HepG2 (cell line): Measurements from ENCODE around the gene IRX2. TPM values are rescaled to one million over a fixed set of nuclear protein-coding genes. Genes with fewer than 3 reads are reported as not detected.

ENCODE experiments used
- ATAC-seq: fragments of 200-7000 bp; cut with Tn5 transposase; 3 replicates; pipeline ENCODE4 v1.9.1; 2020; ENCODE audit warnings: mild to moderate bottlenecking, moderate library complexity
- BruUV-seq: library from RNA; stranded (reverse); fragments of 400-500 nt; replicated peaks from 2 replicates; lab custom pipeline; 2021; lab: Mats Ljungman, UMichigan
- CTCF ChIA-PET: fragments of 300-600 bp; formaldehyde crosslinking; extraction: SDS; loops from one replicate; lab custom pipeline; 2021; ENCODE audit warnings: low total read pairs, inconsistent platforms, low intra/inter-chr PET ratio; lab: Yijun Ruan, JAX
- POLR2A ChIA-PET: fragments of 350-600 bp; sonication (Branson Sonifier 250); formaldehyde crosslinking; loops from one replicate; lab custom pipeline; 2020; ENCODE audit warnings: antibody characterized with exemption, inconsistent platforms; lab: Yijun Ruan, JAX
- DNase-seq: peaks from one replicate; pipeline ENCODE4 v3.0.0-alpha.2; 2015; ENCODE audit warnings: low spot score
- FAIRE-seq: peaks from 3 replicates; lab custom pipeline; 2011; peaks lifted over from hg19 to GRCh38; lab: Jason Lieb, UNC
- H2AFZ ChIP-seq: one replicate; pipeline ENCODE4 v1.6.1; 2011; ENCODE audit warnings: low read length, inconsistent platforms
- H3K27ac ChIP-seq: fragments of 300-600 bp; 3 replicates; pipeline ENCODE4 v1.8.0; 2011; ENCODE audit warnings: mixed run types, mild to moderate bottlenecking, mixed read lengths, low read length, inconsistent platforms; ENCODE audit not compliant: insufficient read depth; ENCODE audit errors: extremely low read length
- H3K27me3 ChIP-seq, 2 experiments: fragments of 200-600 bp in 1 of 2; 2 replicates in 1 of 2; 3 replicates in 1 of 2; pipeline versions ENCODE4 v1.6.0 to v1.8.0; 2011; ENCODE audit warnings: low read length in 2 of 2, mild to moderate bottlenecking in 2 of 2, moderate library complexity in 2 of 2, inconsistent platforms in 1 of 2; ENCODE audit not compliant: insufficient read depth in 2 of 2, control insufficient read depth in 1 of 2
- H3K36me3 ChIP-seq, 2 experiments: fragments of 200-600 bp in 1 of 2; replicated peaks in 1 of 2; 2 replicates in 1 of 2; 3 replicates in 1 of 2; pipeline versions ENCODE4 v1.5.1 to v1.8.0; 2011; ENCODE audit warnings: low read length in 2 of 2, inconsistent platforms in 1 of 2; ENCODE audit not compliant: insufficient read depth in 2 of 2, control insufficient read depth in 1 of 2
- H3K4me1 ChIP-seq: 2 replicates; pipeline ENCODE4 v1.5.1; 2012; ENCODE audit warnings: low read length, inconsistent platforms; ENCODE audit not compliant: insufficient read depth
- H3K4me2 ChIP-seq: 2 replicates; pipeline ENCODE4 v1.6.0; 2011; ENCODE audit warnings: low read depth, low read length, inconsistent platforms
- H3K4me3 ChIP-seq, 3 experiments: fragments of 200-600 bp in 1 of 3; sonication (generic), shearing (Covaris generic) in 1 of 3; replicated peaks in 1 of 3; 2 replicates each; pipeline ENCODE4 v1.5.1; 2011 to 2016; ENCODE audit warnings: low read length in 3 of 3, inconsistent platforms in 2 of 3, low read depth in 2 of 3, mild to moderate bottlenecking in 2 of 3, control low read depth in 1 of 3, mixed read lengths in 1 of 3; ENCODE audit not compliant: insufficient read depth in 1 of 3
- H3K79me2 ChIP-seq: one replicate; pipeline ENCODE4 v1.6.1; 2011; ENCODE audit warnings: low read length, inconsistent platforms; ENCODE audit not compliant: insufficient read depth
- H3K9ac ChIP-seq: 2 replicates; pipeline ENCODE4 v1.6.0; 2011; ENCODE audit warnings: mild to moderate bottlenecking, low read depth, low read length, inconsistent platforms; ENCODE audit not compliant: insufficient read depth
- H3K9me3 ChIP-seq: 2 replicates; pipeline ENCODE4 v1.5.1; 2012; ENCODE audit warnings: mild to moderate bottlenecking, low read length
- H4K20me1 ChIP-seq: 2 replicates; pipeline ENCODE4 v1.6.0; 2011; ENCODE audit warnings: inconsistent platforms, mild to moderate bottlenecking, low read length, moderate library complexity; ENCODE audit not compliant: insufficient read depth
- ARID3A ChIP-seq: IDR thresholded peaks from 2 replicates; pipeline ENCODE4 v1.6.1; 2012; ENCODE audit warnings: low read depth, low read length, improper control_type of control experiment
- ATF1 ChIP-seq: IDR thresholded peaks from 2 replicates; pipeline ENCODE4 v1.6.1; 2016; ENCODE audit warnings: mild to moderate bottlenecking, control low read depth
- EHMT2 ChIP-seq: fragments of 200-600 bp; sonication (generic); IDR thresholded peaks from 2 replicates; pipeline ENCODE4 v1.7.0; 2017; ENCODE audit warnings: antibody characterized with exemption, low read depth, low read length, borderline replicate concordance
- HIVEP1 ChIP-seq: sonication (generic); formaldehyde crosslinking; IDR thresholded peaks from 2 replicates; pipeline ENCODE4 v1.4.0; 2020; ENCODE audit warnings: mild to moderate bottlenecking, missing genetic modification reagents
- KLF11 ChIP-seq: IDR thresholded peaks from 2 replicates; pipeline ENCODE4 v1.6.1; 2016; ENCODE audit warnings: missing compliant biosample characterization
- TCF12 ChIP-seq, 2 experiments: fragments of 450-650 bp in 1 of 2; sonication (generic) in 1 of 2; formaldehyde crosslinking in 1 of 2; IDR thresholded peaks; 2 replicates each; pipeline versions ENCODE4 v1.6.1 to v1.8.0; 2017 to 2022; ENCODE audit warnings: antibody characterized with exemption in 1 of 2, mild to moderate bottlenecking in 1 of 2, missing genetic modification reagents in 1 of 2, moderate library complexity in 1 of 2
- ZNF12 ChIP-seq: sonication (generic); formaldehyde crosslinking; IDR thresholded peaks from 2 replicates; pipeline ENCODE4 v1.5.0; 2020; ENCODE audit warnings: missing genetic modification reagents
- ZNF124 ChIP-seq: sonication (generic); formaldehyde crosslinking; IDR thresholded peaks from 2 replicates; pipeline ENCODE4 v1.4.0; 2020; ENCODE audit warnings: missing genetic modification reagents
- ZNF18 ChIP-seq: sonication (generic); formaldehyde crosslinking; IDR thresholded peaks from 2 replicates; pipeline ENCODE4 v1.8.0; 2022; ENCODE audit warnings: mild to moderate bottlenecking, missing genetic modification reagents; ENCODE audit not compliant: insufficient replicate concordance
- ZNF180 ChIP-seq: sonication (generic); formaldehyde crosslinking; IDR thresholded peaks from 2 replicates; pipeline ENCODE4 v1.4.0; 2020; ENCODE audit warnings: low read depth, missing genetic modification reagents, borderline replicate concordance
- ZNF567 ChIP-seq: sonication (generic); formaldehyde crosslinking; IDR thresholded peaks from 2 replicates; pipeline ENCODE4 v1.8.1; 2023; ENCODE audit warnings: mild to moderate bottlenecking, missing genetic modification reagents, borderline replicate concordance
- WGBS: methylation state at CpG from one replicate; pipeline ENCODE4 v1.1.6; 2017; ENCODE audit warnings: low lambda C conversion rate; 5-methylcytosine and 5-hydroxymethylcytosine counted together
- in situ Hi-C: cut with HindIII; loops from 2 replicates; pipeline ENCODE4 v1.10.0; 2017; ENCODE audit warnings: low pct_unique_long_range_greater_than_20kb; ENCODE audit not compliant: extremely low pct_ligation_motif_present
- intact Hi-C: fragments of 100-400 bp; cut with micrococcal nuclease; formaldehyde crosslinking; loops from one replicate; pipeline ENCODE4 v1.10.0; 2022; ENCODE audit not compliant: unreplicated experiment
- polyA plus RNA-seq, 8 experiments: library from polyadenylated mRNA; depleted of rRNA in 3 of 8; stranded (reverse) in 7 of 8; unstranded in 1 of 8; fragments of >200 nt; fragmentation: Illumina TruSeq in 4 of 8; extraction: Trizol in 4 of 8; gene quantifications; 2 replicates each; pipeline versions ENCODE4 v1.2.1 to v1.2.3, GENCODE V29; 2011 to 2016; ENCODE audit warnings: low read depth in 4 of 8, missing spikeins in 1 of 8, mixed read lengths in 1 of 8; ENCODE audit not compliant: insufficient read depth in 1 of 8
- total RNA-seq, 5 experiments: library from RNA; depleted of rRNA; stranded (reverse); fragments of >200 nt; fragmentation: Illumina TruSeq; extraction: Trizol; gene quantifications; 2 replicates each; pipeline ENCODE4 v1.2.3, GENCODE V29; 2016; ENCODE audit warnings: low read depth in 1 of 5
- TF ChIP-seq, protein P1 (sequence below): sonication (generic); formaldehyde crosslinking; IDR thresholded peaks from 2 replicates; pipeline ENCODE4 v1.8.0; 2023; ENCODE audit warnings: mild to moderate bottlenecking, missing genetic modification reagents

IRX2 gene
- total and polyA plus RNA-seq, 2 of the 13 experiments (the other 11 are each of a cell fraction or from before 2014, with no cell fraction given), result not detected

DNA sequence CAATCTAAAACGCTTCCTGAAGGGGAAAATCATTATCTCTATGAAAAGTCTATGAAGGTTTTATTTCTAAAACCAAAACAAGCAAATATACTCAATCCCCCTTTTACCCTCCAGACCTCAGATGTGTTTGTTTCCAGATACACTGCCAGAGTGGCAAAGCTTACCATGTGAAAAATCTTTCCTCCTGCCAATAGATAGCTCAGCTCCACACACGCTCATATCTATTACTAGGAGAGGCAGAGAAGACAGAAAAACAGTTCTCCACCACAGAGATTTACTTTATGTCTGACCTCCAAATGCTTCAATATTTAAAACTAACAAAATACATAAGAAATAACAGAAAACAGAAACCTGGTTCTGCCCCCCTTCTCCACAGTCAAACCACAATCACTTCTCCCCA is 7.0 kb downstream of the IRX2 start:
- DNase-seq (no peak), FAIRE-seq (no peak), ATAC-seq (no peak)
- no TSS peak for BruUV-seq
- no peaks in the 10 kb centered on the region for H3K4me1 ChIP-seq
- WGBS, result 0% methylated on average over 2 of the region's 2 CpGs
- H3K9ac ChIP-seq, result no peak overlapping the region
- H3K27me3 ChIP-seq, result peaks cover 0 to 10% of the 10 kb centered on the region in 2 experiments; a peak in 2 of 5 replicates
- no peaks in the 10 kb centered on the region for H3K79me2 ChIP-seq
- H4K20me1 ChIP-seq, result no peaks in the 10 kb centered on the region
- intact Hi-C loops (no loop called here), in situ Hi-C loops (loop anchor here (25.0 kb wide), 1 partner anchor 532 kb away; no protein-coding TSS in a partner anchor)
- CTCF ChIA-PET, result no interaction called here
- H3K36me3 ChIP-seq, result no peaks in the 10 kb centered on the region
- TF ChIP-seq ZNF124 (CRISPR knock-in tag), result no peak
- TF ChIP-seq EHMT2, result no peak
- TF ChIP-seq ZNF567 (CRISPR knock-in tag), result no peak
- no peak for TF ChIP-seq HIVEP1 (CRISPR knock-in tag)
- TF ChIP-seq ZNF18 (CRISPR knock-in tag), result no peak
- H2AFZ ChIP-seq, result no peak overlapping the region
- H3K9me3 ChIP-seq, result no peaks in the 10 kb centered on the region
- POLR2A ChIA-PET, result no interaction called here
- H3K4me3 ChIP-seq, result no peak overlapping the region
- no peak overlapping the region for H3K4me2 ChIP-seq
- no peak overlapping the region for H3K27ac ChIP-seq

DNA sequence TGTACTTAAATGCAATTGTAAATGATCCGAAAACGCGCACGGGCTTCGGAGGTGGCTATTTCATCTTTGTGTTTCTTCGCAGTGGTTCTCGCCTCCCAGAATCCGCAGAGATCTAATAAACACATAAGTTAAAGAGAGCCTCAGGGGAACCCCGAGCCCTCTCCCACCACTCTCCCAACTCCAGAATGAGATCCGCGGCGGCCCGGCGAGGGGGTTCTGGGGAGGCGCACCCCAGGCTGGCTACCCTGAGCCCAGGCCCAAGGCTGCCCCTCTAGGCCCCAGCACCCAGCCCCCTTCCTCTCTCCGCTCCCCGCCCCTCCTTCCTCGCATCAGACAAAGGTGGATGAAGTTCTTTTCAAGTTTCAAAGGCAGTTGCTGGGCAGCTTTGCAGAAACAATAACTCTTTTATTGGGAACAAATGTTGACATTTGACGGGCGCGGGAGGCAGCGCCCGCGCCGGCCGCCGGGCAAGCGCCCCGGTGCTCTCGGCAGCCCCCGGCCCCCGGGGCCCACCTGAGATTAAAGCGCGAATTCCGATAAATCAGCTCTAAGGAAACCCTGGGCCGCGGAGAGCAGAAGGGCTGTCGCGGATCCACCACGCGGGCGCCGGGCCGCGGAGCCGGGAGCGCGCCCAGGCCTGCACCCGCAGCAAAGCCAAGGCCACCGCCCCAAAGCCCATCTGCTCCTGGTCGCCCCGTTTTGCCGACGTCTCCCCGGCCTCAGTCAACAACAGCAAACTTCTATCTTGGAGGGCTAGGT is 8.4 kb downstream of the IRX2 start:
- DNase-seq (no peak), FAIRE-seq (no peak), ATAC-seq (no peak)
- in situ Hi-C loops, result loop anchor here (25.0 kb wide), 1 partner anchor 531 kb away; no protein-coding TSS in a partner anchor
- no peak overlapping the region for H3K9ac ChIP-seq
- no TSS peak for BruUV-seq
- no peak overlapping the region for H3K4me3 ChIP-seq
- H3K9me3 ChIP-seq, result no peaks in the 10 kb centered on the region
- no peak overlapping the region for H3K27ac ChIP-seq
- ChIA-PET POLR2A (no interaction called here), CTCF (no interaction called here)
- H3K4me1 ChIP-seq, result no peaks in the 10 kb centered on the region
- no peaks in the 10 kb centered on the region for H3K36me3 ChIP-seq
- no peaks in the 10 kb centered on the region for H3K79me2 ChIP-seq
- no peak overlapping the region for H2AFZ ChIP-seq
- no peak overlapping the region for H3K4me2 ChIP-seq
- intact Hi-C loops, result no loop called here
- H3K27me3 ChIP-seq, result peaks cover 0 to 13% of the 10 kb centered on the region in 2 experiments; a peak in 3 of 5 replicates
- 72% methylated on average over 33 of the region's 55 CpGs for WGBS
- H4K20me1 ChIP-seq, result no peaks in the 10 kb centered on the region
- TF ChIP-seq ATF1 (no peak), KLF11 (no peak), ARID3A (no peak), ZNF12 (CRISPR knock-in tag) (no peak), ZNF180 (CRISPR knock-in tag) (no peak), TCF12 (IDR thresholded peaks at IDR 0.05) (no peak), TCF12 (CRISPR knock-in tag; IDR thresholded peaks at IDR 0.05) (no peak)
- TF ChIP-seq, protein P1, sequence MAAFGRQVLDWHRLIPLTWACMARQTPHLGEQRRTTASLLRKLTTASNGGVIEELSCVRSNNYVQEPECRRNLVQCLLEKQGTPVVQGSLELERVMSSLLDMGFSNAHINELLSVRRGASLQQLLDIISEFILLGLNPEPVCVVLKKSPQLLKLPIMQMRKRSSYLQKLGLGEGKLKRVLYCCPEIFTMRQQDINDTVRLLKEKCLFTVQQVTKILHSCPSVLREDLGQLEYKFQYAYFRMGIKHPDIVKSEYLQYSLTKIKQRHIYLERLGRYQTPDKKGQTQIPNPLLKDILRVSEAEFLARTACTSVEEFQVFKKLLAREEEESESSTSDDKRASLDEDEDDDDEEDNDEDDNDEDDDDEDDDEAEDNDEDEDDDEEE (CRISPR knock-in tag), result no peak
